ENCODE data around the gene CD300A. TPM values are rescaled to one million over a fixed set of nuclear protein-coding genes. Genes with fewer than 3 reads are reported as not detected.

CD300A gene
- total and polyA plus RNA-seq, 12 donors, result 0.38 to 13.1 (median 1.4) TPM

GRCh38 chr17:74521701-74522201 lies 55.3 kb downstream of the CD300A start:
- ATAC-seq (peak in 7 of 8 donors; percentile 32 to 80 (median 54)), DNase-seq (no peak)
- Histone ChIP-seq H3K9me3 (peaks cover 0 to 9% (median 0%) of the 10 kb centered on the region in 11 donors), H3K36me3 (no peaks in the 10 kb centered on the region), H3K27me3 (peaks cover 0 to 24% (median 0%) of the 10 kb centered on the region in 7 donors), H3K27ac (peak overlapping the region in 7 of 10 donors; percentile 16 to 95 (median 56)), H3K4me1 (peaks cover 0 to 50% (median 0%) of the 10 kb centered on the region in 9 donors), H3K4me3 (peak overlapping the region in 1 of 10 donors; percentile 20)
- no peak for TF ChIP-seq CTCF (IDR thresholded peaks at IDR 0.05)
- WGBS, 2 donors, result 71 to 83% methylated on average over 9 of the region's 9 CpGs
- intact Hi-C loops (cut with DNase I), result no loop called here

- WGBS, 2 donors, result 82 to 84% methylated on average over 10 of the region's 10 CpGs
- TF ChIP-seq CTCF (IDR thresholded peaks at IDR 0.05), result no peak
- Histone ChIP-seq H3K27ac (peak overlapping the region in 2 of 10 donors; percentile 73 to 95), H3K36me3 (no peaks in the 10 kb centered on the region), H3K27me3 (peaks cover 0 to 24% (median 0%) of the 10 kb centered on the region in 7 donors), H3K4me1 (peaks cover 0 to 56% (median 0%) of the 10 kb centered on the region in 9 donors), H3K9me3 (peaks cover 0 to 9% (median 0%) of the 10 kb centered on the region in 11 donors), H3K4me3 (peak overlapping the region in 1 of 10 donors; percentile 20)
- intact Hi-C loops (cut with DNase I), result no loop called here
- ATAC-seq, result no peak
- no peak for DNase-seq
These were observed 56.1 kb downstream of the CD300A start for GRCh38 chr17:74522381-74523105.

GRCh38 chr17:74523308-74523707 lies 56.9 kb downstream of the CD300A start:
- no peak for ATAC-seq
- H3K4me3 ChIP-seq, result no peak overlapping the region
- H3K4me1 ChIP-seq, result peaks cover 0 to 64% (median 0%) of the 10 kb centered on the region in 9 donors
- peaks cover 0 to 24% (median 0%) of the 10 kb centered on the region in 7 donors for H3K27me3 ChIP-seq
- intact Hi-C loops (cut with DNase I), result no loop called here
- peaks cover 0 to 9% (median 0%) of the 10 kb centered on the region in 11 donors for H3K9me3 ChIP-seq
- TF ChIP-seq CTCF (IDR thresholded peaks at IDR 0.05), result no peak
- WGBS, 2 donors, result 80 to 83% methylated on average over 3 of the region's 3 CpGs
- H3K27ac ChIP-seq, result no peak overlapping the region
- no peaks in the 10 kb centered on the region for H3K36me3 ChIP-seq
- DNase-seq, result no peak

GRCh38 chr17:74524653-74525464 lies 58.4 kb downstream of the CD300A start:
- peaks cover 0 to 9% (median 0%) of the 10 kb centered on the region in 11 donors for H3K9me3 ChIP-seq
- ATAC-seq (no peak), DNase-seq (no peak)
- peak overlapping the region in 1 of 10 donors; percentile 58 for H3K27ac ChIP-seq
- no peak overlapping the region for H3K4me3 ChIP-seq
- H3K4me1 ChIP-seq, result peaks cover 0 to 67% (median 0%) of the 10 kb centered on the region in 9 donors
- no peak for TF ChIP-seq CTCF (IDR thresholded peaks at IDR 0.05)
- WGBS, 2 donors, result 80 to 81% methylated on average over 11 of the region's 11 CpGs
- H3K27me3 ChIP-seq, result peaks cover 0 to 28% (median 0%) of the 10 kb centered on the region in 7 donors
- intact Hi-C loops (cut with DNase I), result no loop called here
- no peaks in the 10 kb centered on the region for H3K36me3 ChIP-seq
